GM23338 (cell line): ENCODE results near the gene TMEM45A.

Experiments used
- CREB1 ChIP-seq: fragments of 250-450 bp; sonication (Bioruptor Pico); IDR thresholded peaks from 2 replicates; pipeline ENCODE4 v1.5.0; 2020; ENCODE audit warnings: low read depth, mild to moderate bottlenecking, moderate library complexity
- CTCF ChIP-seq, 2 experiments: fragments of 200-600 bp in 1 of 2; sonication (generic) in 1 of 2; conservative IDR thresholded peaks; 2 replicates each; pipeline versions ENCODE4 v1.5.1 to v1.6.1; 2016 to 2017; ENCODE audit warnings: antibody characterized with exemption in 2 of 2, low read depth in 2 of 2, mild to moderate bottlenecking in 2 of 2, moderate library complexity in 1 of 2
- EZH2 ChIP-seq: fragments of 200-600 bp; sonication (generic); IDR thresholded peaks from one replicate; pipeline ENCODE4 v1.8.0; 2017; ENCODE audit warnings: antibody characterized with exemption, mild to moderate bottlenecking, low read depth; ENCODE audit not compliant: unreplicated experiment
- POLR2AphosphoS5 ChIP-seq: IDR thresholded peaks from 2 replicates; pipeline ENCODE4 v1.6.1; 2016; ENCODE audit warnings: antibody characterized with exemption, low read depth

- TF ChIP-seq CREB1 (CRISPR knock-in tag) (no peak), POLR2AphosphoS5 (no peak), CTCF (conservative IDR thresholded peaks at IDR 0.05; ENCODE audit: low read depth in 2 of 2) (no peak), EZH2 (no peak)
These were observed 43.2 kb upstream of the TMEM45A start for GRCh38 chr3:100449214-100449613.
